NCI-H2081 (cell line): ENCODE results near the gene VEGFA.

Source experiments
- DNase-seq, 2 experiments: peaks; one replicate each; lab custom pipeline; 2025; lab: John Stamatoyannopoulos, UW

VEGFA gene

GRCh38 chr6:43823879-43824702 lies 54.1 kb downstream of the VEGFA start:
- DNase-seq: peak; percentile 70 to 88

- DNase-seq: no peak
Measured at GRCh38 chr6:43824703-43825064, 54.7 kb downstream of the VEGFA start.

- no peak for DNase-seq
Measured at GRCh38 chr6:43825187-43826115, 55.4 kb downstream of the VEGFA start.

GRCh38 chr6:43826730-43827129 lies 56.7 kb downstream of the VEGFA start:
- no peak for DNase-seq

- no peak for DNase-seq
Measured at GRCh38 chr6:43827898-43828297, 57.9 kb downstream of the VEGFA start.

DNA sequence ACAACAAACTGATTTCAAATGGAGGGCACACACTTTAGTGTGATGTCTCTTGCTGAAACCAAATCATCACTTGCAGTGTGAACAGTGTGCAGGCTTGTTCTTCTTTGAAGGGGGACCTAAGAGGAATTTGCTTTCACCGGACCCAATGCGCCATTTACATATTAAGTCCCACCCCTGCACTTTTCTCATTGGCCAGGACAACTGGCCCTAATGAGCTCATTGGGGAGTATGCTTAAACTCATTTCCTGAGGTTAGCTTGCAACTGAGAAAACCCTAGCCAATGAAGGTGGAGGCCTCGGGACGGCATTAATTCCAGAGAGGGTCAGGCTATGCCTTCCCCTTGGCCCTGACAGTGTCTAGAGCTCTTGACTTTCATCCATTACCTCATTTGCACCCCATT lies 58.7 kb downstream of the VEGFA start:
- no peak for DNase-seq

DNA sequence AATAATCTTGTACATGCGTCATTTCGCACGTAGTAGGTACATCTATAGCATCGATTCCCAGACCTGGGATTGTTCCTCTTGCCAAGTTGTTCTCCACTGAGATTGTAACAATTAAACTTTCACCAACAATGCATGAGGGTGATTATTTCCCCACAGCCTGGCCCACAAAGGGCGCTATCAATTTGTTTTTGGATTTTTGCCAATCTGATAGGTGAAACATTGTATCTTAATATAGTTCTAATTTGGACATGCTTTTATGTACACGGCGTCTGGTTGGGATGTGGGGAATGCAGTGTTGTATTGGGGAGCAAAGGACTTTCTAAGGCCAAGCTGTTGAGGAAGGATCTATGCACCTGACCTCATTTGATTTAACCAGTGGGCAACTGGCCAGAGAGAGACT lies 59.5 kb downstream of the VEGFA start:
- no peak for DNase-seq

DNA sequence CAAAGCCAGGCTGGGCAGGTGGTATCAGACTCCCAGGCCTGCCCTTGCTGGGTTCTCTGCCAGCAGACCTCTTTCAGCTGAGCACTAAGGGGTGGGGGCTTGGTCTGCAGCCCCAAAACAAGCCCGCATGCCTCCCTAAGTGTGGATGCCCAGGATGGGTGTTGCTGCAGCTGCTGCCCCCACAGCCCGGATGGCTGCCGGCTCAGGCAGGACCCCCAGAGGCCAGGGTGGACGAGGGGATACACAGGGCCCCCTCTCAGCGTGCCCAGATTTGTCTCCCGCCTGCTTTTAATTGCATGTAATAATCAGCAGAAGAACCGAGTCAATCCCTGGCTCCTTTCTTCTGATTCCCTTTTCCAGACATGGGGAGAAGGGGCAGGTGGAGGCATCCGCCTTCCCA lies 60.8 kb downstream of the VEGFA start:
- DNase-seq: no peak

DNA sequence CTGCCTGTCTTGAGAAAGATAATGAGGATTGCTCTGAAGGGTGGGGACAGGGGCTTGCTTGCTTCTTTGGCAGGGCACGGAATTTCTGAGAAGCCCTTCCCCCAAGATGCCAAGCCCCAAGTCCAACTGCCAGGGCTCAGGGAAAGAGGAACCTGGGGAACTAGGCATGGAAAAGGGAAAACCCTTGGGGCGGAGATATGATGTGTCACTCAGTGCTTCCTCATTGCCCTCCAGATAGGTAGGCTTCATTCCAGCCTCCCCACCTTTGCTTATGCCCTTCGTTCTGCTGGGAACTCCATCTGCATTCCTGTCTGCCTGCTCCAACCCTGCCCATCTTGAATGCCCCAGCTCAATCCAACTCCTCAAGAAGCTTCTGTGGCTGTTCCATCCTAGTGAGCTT lies 61.2 kb downstream of the VEGFA start:
- DNase-seq: no peak

GRCh38 chr6:43833223-43833995 lies 63.4 kb downstream of the VEGFA start:
- DNase-seq: no peak

DNA sequence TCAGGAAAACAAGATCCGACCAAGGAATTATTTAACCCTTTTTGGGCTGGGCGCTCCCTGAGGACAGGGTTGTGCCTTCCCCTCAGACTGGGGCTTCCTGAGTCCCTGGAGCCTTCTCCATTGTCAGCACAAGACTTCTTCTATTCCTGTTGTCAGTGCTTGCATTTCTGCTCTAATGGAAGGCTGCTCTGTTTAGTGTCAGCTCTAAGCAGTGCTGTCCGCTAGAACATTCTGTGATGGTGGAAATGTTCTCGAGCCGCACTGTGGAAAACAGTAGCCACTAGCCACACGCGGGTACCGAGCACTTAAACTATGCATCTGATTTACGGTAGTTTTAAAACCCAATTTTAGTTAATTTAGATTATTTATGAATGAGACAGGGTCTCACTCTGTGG lies 64.0 kb downstream of the VEGFA start:
- DNase-seq: no peak

- DNase-seq: no peak
Measured at GRCh38 chr6:43834528-43835155, 64.6 kb downstream of the VEGFA start.

- DNase-seq: no peak
Measured at GRCh38 chr6:43835872-43836419, 65.9 kb downstream of the VEGFA start.
